ENCODE results near the gene NOTCH1.

DNA sequence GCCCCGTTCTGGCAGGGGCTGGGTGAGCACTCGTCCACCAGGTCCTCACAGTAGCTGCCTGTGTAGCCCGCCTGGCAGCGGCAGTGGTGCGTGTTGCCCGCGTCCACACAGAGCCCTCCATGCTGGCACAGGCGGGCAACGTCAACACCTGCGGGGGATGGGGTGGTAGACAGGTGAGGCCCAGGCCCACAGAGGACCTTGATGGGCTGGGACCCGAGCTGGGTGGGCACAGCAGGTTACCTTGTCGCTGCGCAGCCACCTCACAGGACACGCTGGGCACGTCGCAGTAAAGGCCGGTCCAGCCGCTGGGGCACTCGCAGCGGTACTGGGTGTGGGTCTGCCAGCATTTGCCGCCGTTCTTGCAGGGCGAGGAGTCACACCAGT lies 37.9 kb downstream of the NOTCH1 start:
- TF ChIP-seq, protein P1, sequence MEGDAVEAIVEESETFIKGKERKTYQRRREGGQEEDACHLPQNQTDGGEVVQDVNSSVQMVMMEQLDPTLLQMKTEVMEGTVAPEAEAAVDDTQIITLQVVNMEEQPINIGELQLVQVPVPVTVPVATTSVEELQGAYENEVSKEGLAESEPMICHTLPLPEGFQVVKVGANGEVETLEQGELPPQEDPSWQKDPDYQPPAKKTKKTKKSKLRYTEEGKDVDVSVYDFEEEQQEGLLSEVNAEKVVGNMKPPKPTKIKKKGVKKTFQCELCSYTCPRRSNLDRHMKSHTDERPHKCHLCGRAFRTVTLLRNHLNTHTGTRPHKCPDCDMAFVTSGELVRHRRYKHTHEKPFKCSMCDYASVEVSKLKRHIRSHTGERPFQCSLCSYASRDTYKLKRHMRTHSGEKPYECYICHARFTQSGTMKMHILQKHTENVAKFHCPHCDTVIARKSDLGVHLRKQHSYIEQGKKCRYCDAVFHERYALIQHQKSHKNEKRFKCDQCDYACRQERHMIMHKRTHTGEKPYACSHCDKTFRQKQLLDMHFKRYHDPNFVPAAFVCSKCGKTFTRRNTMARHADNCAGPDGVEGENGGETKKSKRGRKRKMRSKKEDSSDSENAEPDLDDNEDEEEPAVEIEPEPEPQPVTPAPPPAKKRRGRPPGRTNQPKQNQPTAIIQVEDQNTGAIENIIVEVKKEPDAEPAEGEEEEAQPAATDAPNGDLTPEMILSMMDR (IDR thresholded peaks at IDR 0.05), result no peak
- TF ChIP-seq POLR2A (IDR thresholded peaks at IDR 0.05), result no peak

Data from thyroid gland (tissue), 4 donors.